ENCODE results near the gene WIPF1.

Gene WIPF1

DNA sequence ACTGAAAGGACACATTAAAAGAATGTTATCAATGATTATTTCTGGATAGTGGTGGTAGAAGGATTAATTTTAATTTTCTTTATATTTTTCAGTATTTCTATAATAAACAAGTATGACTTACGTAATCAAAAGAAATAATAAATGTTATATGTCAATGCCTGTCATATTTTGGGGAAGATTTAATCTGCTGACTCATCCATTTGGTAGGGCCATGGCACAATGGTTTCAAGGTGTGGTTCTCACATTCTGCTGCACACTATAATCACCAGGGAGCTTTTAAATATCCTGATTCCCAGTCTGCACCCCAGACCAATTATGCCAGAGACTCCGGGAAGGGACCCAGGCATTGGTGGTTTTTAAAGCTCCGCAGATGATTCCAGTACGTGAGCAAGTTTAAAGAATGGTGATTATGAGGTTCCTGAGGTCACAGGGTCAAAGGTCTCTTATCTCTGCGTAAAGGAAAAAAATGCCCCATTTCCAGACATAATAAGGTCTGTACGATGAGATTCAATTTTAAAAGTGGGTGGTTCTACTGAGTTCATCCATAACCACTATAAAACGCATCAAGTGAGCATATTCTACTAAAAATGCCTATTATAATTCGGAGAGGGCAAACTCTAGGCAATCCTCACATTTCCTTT, 27.2 kb downstream of the WIPF1 start:
- Histone ChIP-seq H3K27me3 (ENCODE audit: control insufficient read depth in 1 of 2, insufficient read depth in 1 of 2, low read length in 2 of 2) (no peaks in the 10 kb centered on the region), H2BK15ac (ENCODE audit: low read depth, poor library complexity, severe bottlenecking) (no peak overlapping the region), H4K91ac (ENCODE audit: low read length) (no peak overlapping the region), H4K8ac (ENCODE audit: low read length) (no peak overlapping the region), H2AK5ac (ENCODE audit: low read length, severe bottlenecking) (no peak overlapping the region), H3K14ac (ENCODE audit: low read length in 2 of 2) (no peak overlapping the region), H3K27ac (ENCODE audit: low read length, poor library complexity, severe bottlenecking) (no peak overlapping the region), H3K9ac (ENCODE audit: low read length) (no peak overlapping the region), H3K9me3 (ENCODE audit: control insufficient read depth, low read length) (no peaks in the 10 kb centered on the region), H2BK5ac (ENCODE audit: low read depth, low read length, poor library complexity, severe bottlenecking) (no peak overlapping the region), H3K23ac (ENCODE audit: low read length in 2 of 2) (no peak overlapping the region), H3K4ac (ENCODE audit: low read depth in 1 of 2, low read length in 2 of 2) (no peak overlapping the region), H3K4me3 (ENCODE audit: insufficient read depth in 1 of 2, low read depth in 1 of 2, low read length in 2 of 2) (no peak overlapping the region), H3K18ac (ENCODE audit: low read depth in 1 of 2, low read length in 2 of 2) (no peak overlapping the region), H3K36me3 (ENCODE audit: control insufficient read depth in 1 of 2, insufficient read depth in 2 of 2, low read depth in 1 of 2, low read length in 2 of 2) (peaks cover 29 to 95% of the 10 kb centered on the region in 2 experiments), H3K4me2 (ENCODE audit: low read length, poor library complexity, severe bottlenecking) (no peak overlapping the region), H3K79me1 (replicated peaks; ENCODE audit: low read length, poor library complexity, severe bottlenecking) (peaks cover 3% of the 10 kb centered on the region), H3K4me1 (ENCODE audit: control insufficient read depth, insufficient read depth, low read depth, low read length) (no peaks in the 10 kb centered on the region), H2BK12ac (ENCODE audit: low read length in 2 of 2) (no peak overlapping the region), H2AFZ (ENCODE audit: low read depth, low read length) (no peak overlapping the region), H2BK120ac (ENCODE audit: low read depth, low read length) (no peak overlapping the region)
- DNase-seq, result no peak
- 94% methylated on average over 5 of the region's 8 CpGs for WGBS

DNA sequence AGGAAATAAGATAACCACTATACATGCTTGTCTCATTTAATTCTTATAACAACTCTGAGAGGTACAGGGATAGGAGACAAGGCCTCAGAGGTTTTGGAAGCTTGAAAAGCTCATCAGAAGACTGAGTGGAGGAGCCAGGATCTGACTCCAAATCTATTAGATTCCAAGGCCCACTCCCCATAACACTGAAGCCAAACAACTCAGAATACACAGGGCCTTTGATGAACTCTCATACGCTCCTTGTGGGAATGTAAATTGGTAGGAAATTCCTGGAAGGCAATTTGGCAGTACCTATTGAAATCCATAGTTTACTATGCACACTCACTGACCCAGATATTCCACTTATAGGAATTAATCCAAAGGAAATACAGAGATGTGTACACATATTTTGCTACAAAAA, 27.9 kb downstream of the WIPF1 start:
- Histone ChIP-seq H3K27me3 (ENCODE audit: control insufficient read depth in 1 of 2, insufficient read depth in 1 of 2, low read length in 2 of 2) (no peaks in the 10 kb centered on the region), H3K27ac (ENCODE audit: low read length, poor library complexity, severe bottlenecking) (no peak overlapping the region), H4K91ac (ENCODE audit: low read length) (no peak overlapping the region), H3K4me3 (ENCODE audit: insufficient read depth in 1 of 2, low read depth in 1 of 2, low read length in 2 of 2) (no peak overlapping the region), H2AFZ (ENCODE audit: low read depth, low read length) (no peak overlapping the region), H3K36me3 (ENCODE audit: control insufficient read depth in 1 of 2, insufficient read depth in 2 of 2, low read depth in 1 of 2, low read length in 2 of 2) (peaks cover 24 to 93% of the 10 kb centered on the region in 2 experiments), H3K4me2 (ENCODE audit: low read length, poor library complexity, severe bottlenecking) (no peak overlapping the region), H2AK5ac (ENCODE audit: low read length, severe bottlenecking) (no peak overlapping the region), H3K4ac (ENCODE audit: low read depth in 1 of 2, low read length in 2 of 2) (no peak overlapping the region), H3K4me1 (ENCODE audit: control insufficient read depth, insufficient read depth, low read depth, low read length) (no peaks in the 10 kb centered on the region), H3K9ac (ENCODE audit: low read length) (no peak overlapping the region), H3K79me1 (replicated peaks; ENCODE audit: low read length, poor library complexity, severe bottlenecking) (peaks cover 2% of the 10 kb centered on the region), H3K14ac (ENCODE audit: low read length in 2 of 2) (no peak overlapping the region), H3K23ac (ENCODE audit: low read length in 2 of 2) (no peak overlapping the region), H3K18ac (ENCODE audit: low read depth in 1 of 2, low read length in 2 of 2) (no peak overlapping the region), H2BK12ac (ENCODE audit: low read length in 2 of 2) (no peak overlapping the region), H2BK120ac (ENCODE audit: low read depth, low read length) (no peak overlapping the region), H2BK5ac (ENCODE audit: low read depth, low read length, poor library complexity, severe bottlenecking) (no peak overlapping the region), H4K8ac (ENCODE audit: low read length) (no peak overlapping the region), H3K9me3 (ENCODE audit: control insufficient read depth, low read length) (no peaks in the 10 kb centered on the region), H2BK15ac (ENCODE audit: low read depth, poor library complexity, severe bottlenecking) (no peak overlapping the region)
- no CpG with 5 or more reads among the region's 1 CpG for WGBS
- no peak for DNase-seq

- no peak overlapping the region for H3K4me2 ChIP-seq (ENCODE audit: low read length, poor library complexity, severe bottlenecking)
- no peak for DNase-seq
- no peak overlapping the region for H3K4me3 ChIP-seq (ENCODE audit: insufficient read depth in 1 of 2, low read depth in 1 of 2, low read length in 2 of 2)
- H3K9me3 ChIP-seq (ENCODE audit: control insufficient read depth, low read length), result no peaks in the 10 kb centered on the region
- H2BK12ac ChIP-seq (ENCODE audit: low read length in 2 of 2), result no peak overlapping the region
- no peak overlapping the region for H3K4ac ChIP-seq (ENCODE audit: low read depth in 1 of 2, low read length in 2 of 2)
- H3K4me1 ChIP-seq (ENCODE audit: control insufficient read depth, insufficient read depth, low read depth, low read length), result no peaks in the 10 kb centered on the region
- no peak overlapping the region for H2BK5ac ChIP-seq (ENCODE audit: low read depth, low read length, poor library complexity, severe bottlenecking)
- H3K27me3 ChIP-seq (ENCODE audit: control insufficient read depth in 1 of 2, insufficient read depth in 1 of 2, low read length in 2 of 2), result no peaks in the 10 kb centered on the region
- H2BK15ac ChIP-seq (ENCODE audit: low read depth, poor library complexity, severe bottlenecking), result no peak overlapping the region
- no peak overlapping the region for H3K27ac ChIP-seq (ENCODE audit: low read length, poor library complexity, severe bottlenecking)
- no peak overlapping the region for H2BK120ac ChIP-seq (ENCODE audit: low read depth, low read length)
- H2AK5ac ChIP-seq (ENCODE audit: low read length, severe bottlenecking), result no peak overlapping the region
- no peak overlapping the region for H3K14ac ChIP-seq (ENCODE audit: low read length in 2 of 2)
- no peak overlapping the region for H3K9ac ChIP-seq (ENCODE audit: low read length)
- H3K79me1 ChIP-seq (replicated peaks; ENCODE audit: low read length, poor library complexity, severe bottlenecking), result peaks cover 1% of the 10 kb centered on the region
- no peak overlapping the region for H3K23ac ChIP-seq (ENCODE audit: low read length in 2 of 2)
- no peak overlapping the region for H4K91ac ChIP-seq (ENCODE audit: low read length)
- no peak overlapping the region for H3K18ac ChIP-seq (ENCODE audit: low read depth in 1 of 2, low read length in 2 of 2)
- no peak overlapping the region for H4K8ac ChIP-seq (ENCODE audit: low read length)
- no peak overlapping the region for H2AFZ ChIP-seq (ENCODE audit: low read depth, low read length)
- peaks cover 21 to 93% of the 10 kb centered on the region in 2 experiments for H3K36me3 ChIP-seq (ENCODE audit: control insufficient read depth in 1 of 2, insufficient read depth in 2 of 2, low read depth in 1 of 2, low read length in 2 of 2)
Measured at GRCh38 chr2:174568425-174568824, 29.2 kb downstream of the WIPF1 start.

GRCh38 chr2:174566871-174567270, 30.7 kb downstream of the WIPF1 start:
- H2BK120ac ChIP-seq (ENCODE audit: low read depth, low read length), result no peak overlapping the region
- H2AFZ ChIP-seq (ENCODE audit: low read depth, low read length), result no peak overlapping the region
- no peak overlapping the region for H3K14ac ChIP-seq (ENCODE audit: low read length in 2 of 2)
- no peaks in the 10 kb centered on the region for H3K79me1 ChIP-seq (replicated peaks; ENCODE audit: low read length, poor library complexity, severe bottlenecking)
- no peak overlapping the region for H3K18ac ChIP-seq (ENCODE audit: low read depth in 1 of 2, low read length in 2 of 2)
- H3K4me2 ChIP-seq (ENCODE audit: low read length, poor library complexity, severe bottlenecking), result no peak overlapping the region
- no peak overlapping the region for H2AK5ac ChIP-seq (ENCODE audit: low read length, severe bottlenecking)
- no peak overlapping the region for H4K8ac ChIP-seq (ENCODE audit: low read length)
- no peak overlapping the region for H3K4ac ChIP-seq (ENCODE audit: low read depth in 1 of 2, low read length in 2 of 2)
- H3K27me3 ChIP-seq (ENCODE audit: control insufficient read depth in 1 of 2, insufficient read depth in 1 of 2, low read length in 2 of 2), result no peaks in the 10 kb centered on the region
- no peak overlapping the region for H2BK5ac ChIP-seq (ENCODE audit: low read depth, low read length, poor library complexity, severe bottlenecking)
- no peak overlapping the region for H3K4me3 ChIP-seq (ENCODE audit: insufficient read depth in 1 of 2, low read depth in 1 of 2, low read length in 2 of 2)
- no peak overlapping the region for H3K23ac ChIP-seq (ENCODE audit: low read length in 2 of 2)
- no peak for DNase-seq
- no peak overlapping the region for H2BK15ac ChIP-seq (ENCODE audit: low read depth, poor library complexity, severe bottlenecking)
- no peak overlapping the region for H3K27ac ChIP-seq (ENCODE audit: low read length, poor library complexity, severe bottlenecking)
- no peaks in the 10 kb centered on the region for H3K9me3 ChIP-seq (ENCODE audit: control insufficient read depth, low read length)
- no peak overlapping the region for H4K91ac ChIP-seq (ENCODE audit: low read length)
- peaks cover 26 to 94% of the 10 kb centered on the region in 2 experiments for H3K36me3 ChIP-seq (ENCODE audit: control insufficient read depth in 1 of 2, insufficient read depth in 2 of 2, low read depth in 1 of 2, low read length in 2 of 2)
- no peaks in the 10 kb centered on the region for H3K4me1 ChIP-seq (ENCODE audit: control insufficient read depth, insufficient read depth, low read depth, low read length)
- H3K9ac ChIP-seq (ENCODE audit: low read length), result no peak overlapping the region
- H2BK12ac ChIP-seq (ENCODE audit: low read length in 2 of 2), result no peak overlapping the region
- WGBS, result 97% methylated on average over 9 of the region's 9 CpGs
